Kidney epithelial cell (primary cell): ENCODE measurements around the gene NT5C1B. TPM values are rescaled to one million over a fixed set of nuclear protein-coding genes. Genes with fewer than 3 reads are reported as not detected.

ENCODE experiments used
- DNase-seq: peaks from one replicate; pipeline ENCODE4 v3.0.0-alpha.2; 2010; ENCODE audit warnings: low read depth
- H3K27me3 ChIP-seq: 2 replicates; pipeline ENCODE4 v1.6.0; 2011; ENCODE audit warnings: low read length; ENCODE audit not compliant: control insufficient read depth, insufficient read depth
- H3K36me3 ChIP-seq: 2 replicates; pipeline ENCODE4 v1.5.1; 2011; ENCODE audit warnings: low read length; ENCODE audit not compliant: control insufficient read depth, insufficient read depth
- H3K4me3 ChIP-seq: 2 replicates; pipeline ENCODE4 v1.5.1; 2011; ENCODE audit warnings: low read depth, mild to moderate bottlenecking, control low read depth, low read length
- CTCF ChIP-seq: IDR thresholded peaks from 2 replicates; pipeline ENCODE4 v1.5.1; 2011; ENCODE audit warnings: mild to moderate bottlenecking, moderate library complexity, low read length, control low read depth, inconsistent platforms; ENCODE audit not compliant: insufficient read depth, poor library complexity, severe bottlenecking
- total RNA-seq: library from RNA; depleted of rRNA; stranded (reverse); fragments of >200 nt; gene quantifications from 2 replicates; pipeline ENCODE4 v1.2.3, GENCODE V29; 2015

The NT5C1B gene
- total RNA-seq, 1 donor from 2014 or later, result not detected

- no peak overlapping the region for H3K4me3 ChIP-seq
- no peak for TF ChIP-seq CTCF
- H3K36me3 ChIP-seq, result no peaks in the 10 kb centered on the region
- no peak for DNase-seq
- no peaks in the 10 kb centered on the region for H3K27me3 ChIP-seq
Observed at GRCh38 chr2:18580606-18581005, 8.8 kb downstream of the NT5C1B start.

GRCh38 chr2:18578033-18578432 lies 11.3 kb downstream of the NT5C1B start:
- H3K36me3 ChIP-seq, result no peaks in the 10 kb centered on the region
- no peak overlapping the region for H3K4me3 ChIP-seq
- H3K27me3 ChIP-seq, result no peaks in the 10 kb centered on the region
- DNase-seq, result no peak
- TF ChIP-seq CTCF, result no peak

- Histone ChIP-seq H3K36me3 (no peaks in the 10 kb centered on the region), H3K27me3 (no peaks in the 10 kb centered on the region), H3K4me3 (no peak overlapping the region)
- no peak for DNase-seq
- TF ChIP-seq CTCF, result no peak
Observed at GRCh38 chr2:18566145-18566769, 23.1 kb downstream of the NT5C1B start.

GRCh38 chr2:18560797-18561085 lies 28.6 kb downstream of the NT5C1B start:
- no peak for TF ChIP-seq CTCF
- Histone ChIP-seq H3K36me3 (no peaks in the 10 kb centered on the region), H3K4me3 (peak overlapping the region; percentile 55), H3K27me3 (no peaks in the 10 kb centered on the region)
- DNase-seq, result no peak

GRCh38 chr2:18560031-18560796 lies 29.2 kb downstream of the NT5C1B start, which contains the start of gene RDH14:
TSS of gene RDH14 (minus strand) at chr2:18560653. CDS start at chr2:18560572, 81 bp downstream.
- H3K36me3 ChIP-seq, result no peaks in the 10 kb centered on the region
- H3K27me3 ChIP-seq, result no peaks in the 10 kb centered on the region
- H3K4me3 ChIP-seq, result peak within 1 kb of the TSS; percentile 55
- peak; percentile 81 for DNase-seq
- TF ChIP-seq CTCF, result no peak
